Tibial nerve (tissue), 4 donors: ENCODE data around the gene HEXIM2. TPM values are rescaled to one million over a fixed set of nuclear protein-coding genes. Genes with fewer than 3 reads are reported as not detected.
A peak's percentile ranks its signal among the peaks of the same experiment; 100 is the strongest.

Experiments used
- DNase-seq, 2 donors: peaks; one replicate each; pipeline ENCODE4 v3.0.0-alpha.2; 2019; ENCODE audit warnings: low spot score in 2 of 2
- H3K27ac ChIP-seq, 4 donors: fragments of 200-600 bp; sonication (generic) in 3 of 4; one replicate each; pipeline ENCODE4 v1.5.1; 2017 to 2019; ENCODE audit warnings: mild to moderate bottlenecking in 1 of 4
- H3K27me3 ChIP-seq, 2 donors: fragments of 200-600 bp; sonication (generic) in 1 of 2; one replicate each; pipeline versions ENCODE4 v1.5.1 to v1.6.0; 2017 to 2019
- H3K36me3 ChIP-seq, 3 donors: fragments of 200-600 bp; sonication (generic); one replicate each; pipeline ENCODE4 v1.5.1; 2018 to 2019
- H3K4me1 ChIP-seq, 4 donors: fragments of 200-600 bp; sonication (generic) in 3 of 4; one replicate each; pipeline ENCODE4 v1.5.1; 2017 to 2019
- H3K4me3 ChIP-seq, 4 donors: fragments of 200-600 bp; sonication (generic) in 3 of 4; one replicate each; pipeline ENCODE4 v1.5.1; 2017 to 2019; ENCODE audit warnings: mild to moderate bottlenecking in 1 of 4, moderate library complexity in 1 of 4
- H3K9me3 ChIP-seq, 4 donors: fragments of 200-600 bp; sonication (generic) in 3 of 4; one replicate each; pipeline ENCODE4 v1.5.1; 2017 to 2019
- EP300 ChIP-seq, 2 donors: sonication (generic); formaldehyde crosslinking; IDR thresholded peaks; one replicate each; pipeline ENCODE4 v1.6.1; 2017; ENCODE audit warnings: antibody characterized with exemption in 2 of 2, mild to moderate bottlenecking in 1 of 2
- POLR2A ChIP-seq, 2 donors: fragments of 450-650 bp; IDR thresholded peaks; one replicate each; pipeline ENCODE4 v1.6.1; 2017; ENCODE audit warnings: antibody characterized with exemption in 2 of 2, mild to moderate bottlenecking in 2 of 2, moderate library complexity in 2 of 2
- WGBS, 2 donors: methylation state at CpG; one replicate each; pipeline ENCODE4 v1.1.5; 2018; 5-methylcytosine and 5-hydroxymethylcytosine counted together
- total RNA-seq, 4 donors: library from RNA; depleted of rRNA; stranded (reverse); fragments of >200 nt; gene quantifications; one replicate each; pipeline ENCODE4 v1.1.0, GENCODE V29; 2016
- TF ChIP-seq, protein P1 (sequence below), 5 experiments: fragments of 200-600 bp in 3 of 5; fragments of 450-650 bp in 2 of 5; sonication (generic) in 3 of 5; IDR thresholded peaks; one replicate each; pipeline ENCODE4 v1.5.1; 2016 to 2019; ENCODE audit warnings: antibody characterized with exemption in 5 of 5, mild to moderate bottlenecking in 3 of 5, moderate library complexity in 2 of 5

The HEXIM2 gene
- total RNA-seq, 4 donors from 2014 or later, result 6.6 to 17.5 (median 11.7) TPM

DNA sequence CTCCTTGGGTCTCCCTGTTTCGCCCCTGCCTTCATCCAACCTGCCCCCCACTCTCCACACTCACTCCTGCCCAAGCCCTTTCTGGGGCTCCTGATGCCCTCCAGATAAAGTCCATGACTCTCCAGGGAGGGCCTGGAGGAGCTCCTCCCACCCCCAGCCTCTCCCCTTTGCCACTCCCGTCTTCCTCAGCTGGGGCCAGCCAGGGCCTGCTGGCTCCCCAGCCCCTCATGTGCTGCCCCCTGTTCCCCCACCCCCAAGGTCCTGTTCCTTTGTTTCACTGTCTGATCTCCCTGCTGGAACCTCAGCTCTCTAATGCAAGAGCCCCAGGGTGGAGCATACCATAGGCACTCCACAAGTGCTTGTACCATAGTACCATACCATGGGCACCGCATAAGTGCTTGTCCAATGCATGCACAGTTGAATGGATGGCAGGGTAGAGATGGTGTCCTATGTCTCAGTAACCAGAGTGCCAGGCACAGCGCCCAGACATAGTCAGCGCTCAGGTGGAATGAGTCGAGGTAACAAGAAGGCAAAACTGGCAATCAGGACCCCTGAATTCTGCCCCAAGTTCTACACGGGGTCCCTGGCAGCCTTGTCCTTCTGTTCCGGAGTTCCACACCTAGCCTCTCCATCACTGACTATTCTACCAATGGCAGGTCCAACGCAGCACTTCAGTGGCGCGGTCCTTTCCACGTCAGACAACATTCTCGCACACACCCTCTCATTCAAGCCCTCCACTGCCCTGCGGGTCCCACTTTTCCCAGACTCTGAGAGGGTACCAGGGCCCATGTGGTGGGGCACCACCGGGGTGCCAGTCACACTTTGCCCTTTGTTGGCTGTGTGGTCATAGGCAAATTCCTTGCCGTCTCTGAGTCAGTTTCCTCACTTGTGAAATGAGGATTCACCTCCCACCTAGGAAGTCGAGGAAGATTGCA lies 30.7 kb upstream of the HEXIM2 start:
- TF ChIP-seq POLR2A (IDR thresholded peaks at IDR 0.05) (no peak), EP300 (IDR thresholded peaks at IDR 0.05) (no peak)
- TF ChIP-seq, protein P1, sequence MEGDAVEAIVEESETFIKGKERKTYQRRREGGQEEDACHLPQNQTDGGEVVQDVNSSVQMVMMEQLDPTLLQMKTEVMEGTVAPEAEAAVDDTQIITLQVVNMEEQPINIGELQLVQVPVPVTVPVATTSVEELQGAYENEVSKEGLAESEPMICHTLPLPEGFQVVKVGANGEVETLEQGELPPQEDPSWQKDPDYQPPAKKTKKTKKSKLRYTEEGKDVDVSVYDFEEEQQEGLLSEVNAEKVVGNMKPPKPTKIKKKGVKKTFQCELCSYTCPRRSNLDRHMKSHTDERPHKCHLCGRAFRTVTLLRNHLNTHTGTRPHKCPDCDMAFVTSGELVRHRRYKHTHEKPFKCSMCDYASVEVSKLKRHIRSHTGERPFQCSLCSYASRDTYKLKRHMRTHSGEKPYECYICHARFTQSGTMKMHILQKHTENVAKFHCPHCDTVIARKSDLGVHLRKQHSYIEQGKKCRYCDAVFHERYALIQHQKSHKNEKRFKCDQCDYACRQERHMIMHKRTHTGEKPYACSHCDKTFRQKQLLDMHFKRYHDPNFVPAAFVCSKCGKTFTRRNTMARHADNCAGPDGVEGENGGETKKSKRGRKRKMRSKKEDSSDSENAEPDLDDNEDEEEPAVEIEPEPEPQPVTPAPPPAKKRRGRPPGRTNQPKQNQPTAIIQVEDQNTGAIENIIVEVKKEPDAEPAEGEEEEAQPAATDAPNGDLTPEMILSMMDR (IDR thresholded peaks at IDR 0.05), result no peak
- Histone ChIP-seq H3K27me3 (no peaks in the 10 kb centered on the region), H3K9me3 (no peaks in the 10 kb centered on the region), H3K4me1 (peaks cover 0 to 66% (median 27%) of the 10 kb centered on the region in 4 donors), H3K36me3 (no peaks in the 10 kb centered on the region), H3K27ac (peak overlapping the region; percentile 20 to 100 (median 98)), H3K4me3 (peak overlapping the region; percentile 74 to 98 (median 85))
- no peak for DNase-seq
- WGBS, 2 donors, result 79 to 85% methylated on average over 17 of the region's 17 CpGs

- 2 to 3% methylated on average over 9 to 33 of the region's 46 CpGs for WGBS, 2 donors
- H3K4me1 ChIP-seq, result peaks cover 0 to 69% (median 33%) of the 10 kb centered on the region in 4 donors
- DNase-seq, result no peak
These were observed 29.9 kb upstream of the HEXIM2 start for GRCh38 chr17:45131616-45132319.

GRCh38 chr17:45132320-45132571 lies 29.4 kb upstream of the HEXIM2 start, which contains the start of gene PLCD3:
Gene PLCD3 (minus strand): TSS chr17:45132515. CDS start chr17:45132410, 105 bp downstream.
- DNase-seq, result peak in 1 of 2 donors; percentile 63
- no peaks in the 10 kb centered on the region for H3K27me3 ChIP-seq
- TF ChIP-seq EP300 (IDR thresholded peaks at IDR 0.05) (no peak), POLR2A (IDR thresholded peaks at IDR 0.05) (no peak)
- TF ChIP-seq, protein P1 (IDR thresholded peaks at IDR 0.05), result no peak
- H3K9me3 ChIP-seq, result no peaks in the 10 kb centered on the region
- peaks cover 0 to 69% (median 33%) of the 10 kb centered on the region in 4 donors for H3K4me1 ChIP-seq
- WGBS, 2 donors, result 0 to 1% methylated on average over 10 to 25 of the region's 36 CpGs
- H3K36me3 ChIP-seq, result no peaks in the 10 kb centered on the region
- H3K4me3 ChIP-seq, result peak within 1 kb of the TSS; percentile 74 to 98 (median 85)
- H3K27ac ChIP-seq, result peak within 1 kb of the TSS; percentile 95 to 100 (median 99)

More at GRCh38 chr17:45131616-45132319, 29.9 kb upstream of the HEXIM2 start:
- TF ChIP-seq, protein P1 (IDR thresholded peaks at IDR 0.05), result peak; percentile 83 to 98 (median 95)
- no peak for TF ChIP-seq EP300 (IDR thresholded peaks at IDR 0.05)
- Histone ChIP-seq H3K36me3 (no peaks in the 10 kb centered on the region), H3K4me3 (peak overlapping the region; percentile 74 to 98 (median 85)), H3K27ac (peak overlapping the region; percentile 95 to 100 (median 99)), H3K27me3 (no peaks in the 10 kb centered on the region), H3K9me3 (no peaks in the 10 kb centered on the region)

DNA sequence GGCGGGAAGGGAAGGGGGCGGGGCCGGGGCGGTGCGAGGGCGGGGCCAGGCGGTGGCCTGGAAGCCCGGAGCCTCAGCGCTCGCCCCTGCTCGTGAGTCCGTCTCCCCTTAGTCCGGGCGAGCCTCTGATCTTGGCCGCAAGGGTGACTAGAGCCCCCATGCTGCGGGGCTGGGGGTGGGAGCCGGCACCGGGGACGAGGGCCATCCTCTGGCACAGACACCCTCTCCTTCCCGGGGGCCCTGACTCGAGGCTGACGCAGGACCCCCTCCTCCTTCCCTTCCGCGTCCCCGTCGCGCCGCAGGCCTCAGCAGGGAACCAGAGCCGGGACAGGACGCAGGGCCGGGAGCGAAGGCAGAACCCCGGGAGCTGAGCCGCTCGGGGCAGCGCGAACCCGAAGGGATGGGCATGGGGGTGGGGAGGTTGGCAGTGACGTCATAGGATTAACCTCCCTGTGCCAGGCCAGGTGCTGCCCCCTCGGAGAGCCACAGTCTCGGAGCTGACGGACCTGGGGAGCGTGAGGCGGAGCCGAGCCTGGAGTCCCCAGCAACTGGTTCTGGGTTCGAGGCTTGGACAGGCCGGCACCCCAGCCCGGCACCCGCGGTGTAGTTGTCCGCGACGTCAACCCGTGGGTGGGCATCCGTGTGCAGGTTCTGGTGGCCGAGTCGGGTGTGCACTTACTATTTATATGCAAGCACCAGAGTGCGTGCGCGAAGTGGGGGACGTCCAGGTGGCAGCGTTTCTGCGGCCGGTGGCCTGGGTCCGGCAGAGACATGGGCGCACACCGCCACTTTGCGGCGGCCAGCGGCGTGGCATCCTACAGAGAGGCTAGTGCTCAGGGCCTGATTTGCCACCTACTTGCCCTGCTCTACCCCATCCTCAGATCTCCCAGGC lies 28.9 kb upstream of the HEXIM2 start:
- Histone ChIP-seq H3K4me3 (peak overlapping the region; percentile 74 to 98 (median 85)), H3K4me1 (peaks cover 0 to 65% (median 33%) of the 10 kb centered on the region in 4 donors), H3K27ac (peak overlapping the region; percentile 95 to 100 (median 99)), H3K36me3 (peaks cover 0 to 4% (median 0%) of the 10 kb centered on the region in 3 donors), H3K9me3 (no peaks in the 10 kb centered on the region), H3K27me3 (no peaks in the 10 kb centered on the region)
- TF ChIP-seq, protein P1 (IDR thresholded peaks at IDR 0.05), result peak; percentile 84 to 93 (median 90)
- TF ChIP-seq POLR2A (IDR thresholded peaks at IDR 0.05) (peak in 1 of 2 donors; percentile 75), EP300 (IDR thresholded peaks at IDR 0.05) (peak in 1 of 2 donors; percentile 92)
- WGBS, 2 donors, result 1 to 2% methylated on average over 30 to 52 of the region's 71 CpGs
- DNase-seq, result peak; percentile 74 to 78
